Peyer's patch (tissue), 4 donors: ENCODE data around the gene RBM6.

ENCODE experiments used
- CTCF ChIP-seq, 6 experiments: fragments of 450-650 bp in 4 of 6; fragments of 200-600 bp in 2 of 6; sonication (generic) in 1 of 6; IDR thresholded peaks; one replicate each; pipeline ENCODE4 v1.5.1; 2017 to 2019; ENCODE audit warnings: antibody characterized with exemption in 6 of 6, mild to moderate bottlenecking in 3 of 6, moderate library complexity in 1 of 6
- POLR2A ChIP-seq, 2 donors: fragments of 450-650 bp; IDR thresholded peaks; one replicate each; pipeline ENCODE4 v1.5.1; 2017; ENCODE audit warnings: antibody characterized with exemption in 2 of 2, mild to moderate bottlenecking in 2 of 2, moderate library complexity in 2 of 2

- TF ChIP-seq POLR2A (IDR thresholded peaks at IDR 0.05) (no peak), CTCF (IDR thresholded peaks at IDR 0.05) (no peak)
Measured at GRCh38 chr3:50117120-50117519, 177.2 kb downstream of the RBM6 start.
